GM21737 (cell line): ENCODE results near the gene OLIG1.

Experiments used
- ATAC-seq: cut with Tn5 transposase; IDR thresholded peaks from one replicate; pipeline ENCODE4 v1.9.1; 2021; ENCODE audit warnings: mild to moderate bottlenecking, moderate library complexity; ENCODE audit not compliant: unreplicated experiment

OLIG1 gene

DNA sequence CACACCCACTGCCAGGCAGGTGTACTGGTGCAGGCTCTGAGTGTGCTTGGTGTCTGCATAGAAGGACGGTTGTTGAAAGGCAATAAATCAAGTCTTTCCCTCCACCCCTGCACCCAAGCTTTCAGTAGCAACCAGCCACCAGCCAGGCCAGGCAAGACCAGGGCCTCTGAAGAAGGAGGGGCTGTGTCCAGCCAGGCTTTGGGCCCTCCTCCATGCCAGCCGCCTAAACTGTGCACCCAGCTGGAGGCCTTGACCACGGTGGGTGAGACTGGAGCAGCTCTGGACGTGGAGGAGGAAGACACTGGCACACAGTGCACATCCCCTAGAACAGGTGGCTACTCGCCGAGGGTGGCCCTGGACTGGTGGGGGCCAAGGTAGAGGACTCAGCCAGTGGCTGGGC is 39.3 kb upstream of the OLIG1 start:
- ATAC-seq, result no peak

DNA sequence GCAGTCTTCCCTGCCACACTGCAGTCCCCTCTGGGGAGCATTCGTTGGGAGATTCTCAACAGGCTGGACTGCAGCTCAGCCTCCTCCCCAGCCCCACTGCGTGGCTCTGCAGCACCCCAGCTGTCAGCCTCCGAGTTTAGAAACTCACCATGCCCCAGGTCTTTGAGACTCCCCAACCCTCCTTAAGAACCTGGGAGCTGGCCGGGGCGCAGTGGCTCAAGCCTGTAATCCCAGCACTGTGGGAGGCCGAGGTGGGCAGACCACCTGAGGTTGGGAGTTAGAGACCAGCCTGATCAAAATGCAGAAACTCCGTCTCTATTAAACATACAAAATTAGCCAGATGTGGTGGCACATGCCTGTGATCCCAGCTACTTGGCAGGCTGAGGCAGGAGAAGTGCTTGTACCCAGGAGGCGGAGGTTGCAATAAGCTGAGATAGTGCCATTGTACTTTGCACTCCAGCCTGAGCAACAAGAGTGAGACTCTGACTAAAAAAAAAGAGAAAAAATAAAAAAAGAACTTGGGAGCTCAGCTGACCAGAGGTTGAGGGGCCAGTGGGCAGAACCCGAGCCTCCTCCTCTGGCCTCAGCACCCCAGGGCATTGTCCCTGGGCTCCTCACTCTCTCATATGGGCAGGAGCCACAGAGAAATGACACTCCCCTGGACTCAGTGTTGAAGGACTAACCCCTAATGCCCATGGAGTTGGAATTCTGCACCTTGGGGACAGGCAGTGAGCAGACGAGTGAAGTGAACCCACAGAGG is 38.6 kb upstream of the OLIG1 start:
- no peak for ATAC-seq

DNA sequence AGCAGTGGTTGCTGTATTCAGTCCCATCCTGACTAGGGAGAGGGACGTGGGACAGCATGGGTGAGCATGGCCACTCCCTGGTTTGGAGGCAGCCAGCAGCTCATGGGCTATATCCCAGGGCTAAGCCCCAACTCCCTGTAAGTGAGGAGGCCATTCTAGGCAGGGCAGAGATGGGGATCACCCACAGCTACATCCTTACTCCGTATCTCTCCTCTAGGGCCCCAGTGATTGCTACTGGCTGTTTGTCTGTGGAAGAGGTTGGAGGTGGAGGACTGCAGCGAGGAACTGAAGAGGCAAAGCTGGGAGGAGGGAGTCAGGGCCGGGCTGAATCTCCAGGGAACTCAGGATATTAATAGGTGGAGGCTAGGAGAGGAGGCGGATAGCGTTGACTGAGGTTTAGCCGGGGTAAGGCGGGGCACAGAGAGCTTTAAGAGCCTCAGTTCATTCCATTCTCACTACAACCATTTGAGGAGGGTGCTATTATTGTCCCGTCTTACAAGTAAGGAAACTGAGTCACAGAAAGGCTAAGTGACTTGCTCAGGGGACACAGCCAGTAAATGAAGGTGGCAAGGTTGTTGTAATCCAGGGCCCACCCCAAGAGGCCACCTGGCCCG is 37.4 kb upstream of the OLIG1 start:
- no peak for ATAC-seq

GRCh38 chr21:33033094-33033951 is 36.6 kb upstream of the OLIG1 start:
- ATAC-seq, result no peak

DNA sequence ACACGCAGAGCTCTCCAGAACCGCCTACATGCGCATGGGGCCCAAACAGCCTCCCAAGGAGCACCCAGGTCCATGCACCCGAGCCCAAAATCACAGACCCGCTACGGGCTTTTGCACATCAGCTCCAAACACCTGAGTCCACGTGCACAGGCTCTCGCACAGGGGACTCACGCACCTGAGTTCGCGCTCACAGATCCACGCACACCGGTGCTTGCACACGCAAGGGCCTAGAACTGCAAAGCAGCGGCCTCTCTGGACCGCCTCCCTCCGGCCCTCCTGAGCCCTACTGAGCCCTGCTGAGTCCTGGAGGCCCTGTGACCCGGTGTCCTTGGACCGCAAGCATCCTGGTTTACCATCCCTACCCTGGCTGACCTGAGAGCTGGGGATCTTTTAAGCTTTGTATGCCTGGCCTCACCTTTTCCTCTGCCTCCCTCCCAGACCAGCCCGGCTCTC is 36.0 kb upstream of the OLIG1 start:
- ATAC-seq, result no peak

DNA sequence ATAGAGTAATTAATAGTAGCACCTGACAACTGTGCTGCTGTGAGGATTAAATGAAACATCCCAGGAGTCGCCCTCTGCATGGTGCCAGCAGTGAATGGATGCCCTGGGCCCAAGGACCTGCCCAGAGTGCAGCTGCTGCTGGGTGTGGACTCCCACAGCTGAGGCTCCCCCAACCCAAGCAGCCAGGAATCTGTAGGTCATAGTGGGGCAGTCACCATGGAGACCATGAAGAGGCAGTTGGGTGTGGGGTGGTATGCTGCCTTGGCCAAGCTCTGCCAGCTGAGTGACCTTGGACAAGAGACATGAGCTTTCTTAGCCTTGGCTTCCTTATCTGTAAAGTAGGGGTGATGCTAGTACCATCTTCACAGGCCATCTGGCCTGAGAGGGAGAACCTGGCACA is 34.8 kb upstream of the OLIG1 start:
- ATAC-seq, result no peak

DNA sequence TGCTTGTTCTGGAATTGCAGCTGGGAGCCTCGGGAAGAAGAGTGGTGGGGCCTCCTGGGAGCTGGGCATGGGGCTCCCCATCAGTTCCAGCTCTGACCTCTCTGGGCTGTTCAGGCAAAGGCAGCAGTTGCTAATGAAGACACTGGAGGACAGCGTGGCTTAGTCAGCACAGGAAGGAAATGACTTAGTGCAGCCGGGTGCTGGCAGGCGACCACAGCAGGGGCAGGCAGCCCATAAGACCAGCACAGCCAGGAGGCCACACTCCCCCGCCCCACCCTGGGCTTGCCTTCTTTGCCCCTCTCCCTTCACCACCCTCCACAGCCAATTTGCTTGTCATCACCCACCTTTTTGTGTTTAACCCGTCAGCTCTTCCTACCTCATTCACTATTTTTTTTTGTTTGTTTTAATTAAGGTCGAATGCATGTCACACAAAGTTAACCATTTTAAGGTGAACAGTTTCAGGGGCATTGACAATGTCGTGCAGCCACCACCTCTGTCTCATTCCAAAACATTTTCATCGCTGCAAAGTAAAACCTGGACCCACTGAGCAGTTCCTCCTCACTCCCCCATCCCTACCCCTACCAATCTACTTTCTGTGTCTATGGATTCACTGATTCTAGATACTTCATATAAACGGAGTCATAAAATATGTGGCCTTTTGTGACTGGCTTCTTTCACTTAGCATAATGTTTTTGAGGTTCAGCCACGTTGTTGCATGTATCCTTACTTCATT is 33.3 kb upstream of the OLIG1 start:
- ATAC-seq, result no peak

DNA sequence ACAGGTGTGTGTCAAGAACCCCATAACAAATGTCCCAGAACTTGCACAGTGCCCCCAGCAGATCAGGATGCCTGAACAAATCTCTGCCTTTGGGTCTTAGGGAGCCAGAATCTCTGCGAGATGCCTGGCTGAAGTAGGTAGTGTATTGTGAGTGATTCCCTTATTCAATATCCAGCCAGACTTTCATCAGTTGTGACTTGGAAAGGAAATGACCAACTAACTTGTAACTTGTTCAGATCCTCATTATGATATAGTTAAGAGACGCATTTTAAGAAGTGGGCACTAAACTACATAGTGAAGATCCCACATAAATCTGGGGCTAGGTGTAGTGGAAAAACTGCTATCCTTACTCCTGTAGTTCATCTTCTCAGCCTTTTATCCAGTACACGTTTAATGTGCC is 32.4 kb upstream of the OLIG1 start:
- no peak for ATAC-seq

- no peak for ATAC-seq
Observed at GRCh38 chr21:33039536-33039935, 30.4 kb upstream of the OLIG1 start.

DNA sequence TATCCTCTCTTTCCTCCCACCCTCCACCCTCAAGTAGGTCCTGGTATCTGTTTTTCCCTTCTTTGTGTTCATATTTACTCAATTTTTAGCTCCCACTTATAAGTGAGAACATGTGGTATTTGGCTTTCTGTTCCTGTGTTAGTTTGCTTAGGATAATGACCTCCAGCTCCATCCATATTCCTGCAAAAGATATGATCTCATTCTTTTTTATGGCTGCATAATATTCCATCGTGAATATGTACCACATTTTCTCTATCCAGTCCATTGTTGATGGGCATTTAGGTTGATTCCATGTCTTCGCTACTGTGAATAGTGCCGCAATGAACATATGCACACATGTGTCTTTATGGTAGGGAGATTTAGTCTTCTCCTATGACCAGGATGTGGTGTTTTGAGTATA is 29.7 kb upstream of the OLIG1 start:
- no peak for ATAC-seq

DNA sequence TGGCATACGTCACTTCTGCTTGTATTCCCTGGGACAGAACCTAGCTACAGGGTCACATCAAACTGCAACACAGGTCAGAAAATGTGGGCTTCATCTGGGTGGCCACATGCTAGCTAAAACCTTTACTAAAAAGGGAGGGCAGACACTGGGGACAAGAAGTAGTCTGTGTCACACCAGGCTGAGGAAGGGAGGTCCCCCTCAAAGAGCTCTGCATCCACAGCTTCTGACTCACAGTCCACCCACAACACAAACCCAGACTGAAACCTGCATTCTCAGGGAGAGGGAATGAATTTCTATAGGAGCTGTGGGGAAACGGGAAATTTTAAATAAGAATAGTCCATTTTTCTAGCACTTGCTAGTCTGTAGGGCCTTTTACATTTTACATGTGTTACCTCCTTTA is 28.0 kb upstream of the OLIG1 start:
- no peak for ATAC-seq

DNA sequence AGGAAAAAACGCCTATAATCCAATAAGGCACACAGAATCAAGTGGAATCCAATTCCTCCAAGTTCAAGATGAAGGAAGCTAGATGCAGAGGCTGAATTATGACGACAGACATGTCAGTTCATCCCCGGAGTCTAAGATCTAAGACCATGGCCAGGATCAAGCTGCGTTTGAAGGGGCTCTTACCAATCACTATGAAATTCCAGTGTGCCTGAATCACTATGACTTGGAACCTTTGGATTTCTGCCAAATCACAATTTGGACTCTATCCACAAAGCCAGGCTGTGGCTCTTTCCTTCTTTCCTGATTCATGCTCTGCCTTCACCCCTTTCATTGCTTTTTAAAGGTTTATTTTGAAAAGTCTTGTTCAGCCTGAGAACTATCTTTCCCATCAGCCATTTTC is 27.1 kb upstream of the OLIG1 start:
- ATAC-seq, result no peak

GRCh38 chr21:33046455-33046854 is 23.5 kb upstream of the OLIG1 start:
- ATAC-seq, result no peak

DNA sequence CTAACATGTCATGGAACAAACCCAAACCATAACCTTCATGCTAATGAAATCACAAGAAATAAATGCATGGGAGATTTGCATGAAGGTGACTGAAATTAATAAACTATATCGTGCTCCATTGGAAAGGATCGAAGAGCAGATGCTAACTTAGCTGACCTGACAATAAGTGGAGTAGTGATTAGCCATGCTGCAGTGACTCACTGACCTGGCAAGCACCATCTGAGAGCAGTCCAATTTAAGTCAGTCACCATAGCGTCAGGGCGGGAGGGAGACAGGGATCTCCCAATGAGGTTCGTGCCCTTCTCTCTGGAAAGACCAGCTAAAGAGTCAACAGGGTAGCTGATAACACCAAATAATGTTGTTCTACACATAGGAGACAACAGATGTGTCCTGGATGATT is 22.7 kb upstream of the OLIG1 start:
- ATAC-seq, result no peak

DNA sequence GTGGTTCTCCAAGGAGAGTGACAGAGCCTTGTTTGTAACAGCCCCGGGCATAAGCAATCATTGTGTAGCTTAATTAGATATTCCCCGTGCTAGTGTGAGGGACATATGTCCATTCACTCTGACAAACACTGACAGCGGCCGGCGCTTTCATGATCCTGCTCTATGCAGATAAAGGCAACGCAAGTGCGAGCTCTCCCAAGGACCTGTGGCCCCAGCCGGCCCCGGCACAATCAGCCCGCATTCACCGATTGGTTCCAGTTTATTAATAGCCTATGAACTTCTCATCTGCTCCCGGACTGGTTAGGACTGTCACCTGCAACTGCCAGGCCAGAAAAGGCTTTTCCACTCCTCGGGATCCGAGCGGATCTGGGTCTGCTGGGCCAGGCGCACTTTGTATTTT is 18.0 kb upstream of the OLIG1 start:
- no peak for ATAC-seq

GRCh38 chr21:33053951-33054350 is 16.0 kb upstream of the OLIG1 start:
- no peak for ATAC-seq

DNA sequence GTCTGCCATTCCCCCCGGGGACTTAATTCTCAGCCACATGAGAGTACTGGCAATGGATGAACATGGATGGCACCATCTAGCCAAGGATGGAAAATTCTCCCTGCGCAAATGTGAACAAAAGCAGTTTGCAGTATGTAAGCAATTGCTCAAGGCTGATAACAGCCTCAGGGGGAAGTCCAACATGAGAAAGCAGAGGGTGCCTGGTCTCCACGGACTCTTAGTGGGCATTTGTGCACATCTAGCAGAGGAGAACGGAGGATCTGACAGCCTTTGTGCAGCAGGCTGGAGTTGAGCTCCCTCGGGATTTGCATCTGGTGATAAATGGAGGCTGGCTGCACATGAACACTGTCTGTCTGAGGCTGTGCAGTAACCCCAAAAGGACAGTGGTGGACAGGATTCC is 13.9 kb upstream of the OLIG1 start:
- ATAC-seq, result no peak

DNA sequence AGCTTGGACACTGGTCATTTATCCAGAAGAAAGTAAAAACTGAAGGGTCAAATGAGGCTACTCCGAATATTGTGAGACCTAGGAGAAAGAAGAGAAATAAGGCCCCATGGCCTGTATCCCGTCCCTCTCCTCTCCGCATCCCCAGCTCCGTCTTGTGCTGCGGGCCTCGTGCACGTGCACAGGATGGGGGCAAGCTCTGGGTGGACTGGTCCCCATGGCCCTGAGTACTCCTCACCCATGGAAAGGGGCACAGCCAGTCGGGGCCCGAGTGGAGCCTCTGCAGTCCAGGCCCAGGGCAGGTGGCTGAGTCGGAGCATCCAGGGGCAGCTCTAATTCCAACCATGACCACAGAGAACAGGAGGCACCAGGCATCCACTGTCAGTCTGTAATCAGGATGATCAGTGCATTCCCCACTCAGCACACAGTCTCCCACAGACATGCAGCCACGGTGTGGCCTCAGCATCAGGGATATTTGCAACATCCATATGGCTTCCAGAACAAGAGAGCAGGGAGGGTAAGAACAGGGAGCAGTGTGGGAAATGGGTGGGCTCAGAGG is 12.5 kb upstream of the OLIG1 start:
- no peak for ATAC-seq

DNA sequence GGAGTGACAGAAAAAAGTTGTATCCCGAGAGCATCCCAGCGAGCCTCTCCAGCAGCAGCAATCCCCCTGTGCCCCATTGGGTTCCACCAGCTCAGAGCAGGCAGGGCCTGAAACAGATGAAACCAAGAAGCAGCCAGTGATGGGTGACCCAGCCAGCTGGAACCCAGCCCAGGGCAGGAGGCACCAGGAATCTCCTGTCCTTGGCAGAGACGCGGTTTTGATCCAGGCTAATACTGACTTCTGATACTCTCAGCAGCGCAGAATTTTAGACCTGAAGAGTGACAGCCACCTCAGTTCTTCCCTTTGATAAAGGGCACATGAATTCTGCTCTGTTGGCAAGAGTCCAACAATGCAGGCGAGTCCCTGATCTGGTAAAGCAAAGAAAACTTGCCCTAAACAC is 11.4 kb upstream of the OLIG1 start:
- ATAC-seq, result no peak

DNA sequence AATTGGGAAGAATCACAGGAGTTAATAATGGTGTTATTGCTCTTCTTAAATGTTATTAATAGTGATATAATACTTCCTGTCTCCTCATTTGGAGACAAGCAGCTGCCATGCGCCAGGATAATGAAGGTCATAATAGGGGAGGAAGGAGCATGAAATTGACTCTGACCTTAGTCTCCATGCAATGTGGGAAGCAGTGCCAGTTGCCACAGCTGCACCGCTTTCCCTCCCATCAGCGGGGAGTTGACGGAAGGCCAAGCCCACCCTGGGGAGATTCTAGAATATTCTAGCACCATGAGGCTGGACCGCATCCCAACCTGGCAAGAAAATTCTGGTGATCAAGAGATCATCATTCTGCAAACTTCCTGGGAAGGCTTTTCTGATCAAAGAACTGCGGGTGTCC is 11.0 kb upstream of the OLIG1 start:
- no peak for ATAC-seq

- ATAC-seq, result no peak
Observed at GRCh38 chr21:33059380-33059841, 10.5 kb upstream of the OLIG1 start.
